Neural cell (in vitro differentiated cells): ENCODE results near the gene SOX12. TPM values are rescaled to one million over a fixed set of nuclear protein-coding genes. Genes with fewer than 3 reads are reported as not detected.

Experiments
- H2AFZ ChIP-seq: fragments of 200-600, 300-800 bp; sonication (generic), shearing (Covaris generic); 2 replicates; pipeline ENCODE4 v1.6.0; 2014; ENCODE audit warnings: low read depth, mild to moderate bottlenecking, antibody characterized with exemption, low read length, moderate library complexity
- H3F3A ChIP-seq: fragments of 200-600 bp; shearing (Covaris generic); 2 replicates; pipeline ENCODE4 v1.6.1; 2016; ENCODE audit warnings: mild to moderate bottlenecking, moderate library complexity, mixed read lengths, antibody characterized with exemption, low read length; ENCODE audit not compliant: insufficient read depth, poor library complexity, severe bottlenecking
- H3K27ac ChIP-seq: fragments of 200-600, 300-800 bp; sonication (generic), shearing (Covaris generic); 2 replicates; pipeline ENCODE4 v1.5.1; 2014; ENCODE audit warnings: mild to moderate bottlenecking, low read length, moderate library complexity
- H3K27me3 ChIP-seq: fragments of 300-800, 200-600 bp; sonication (generic), shearing (Covaris generic); 2 replicates; pipeline ENCODE4 v1.6.0; 2014; ENCODE audit warnings: mild to moderate bottlenecking, low read depth, low read length, moderate library complexity; ENCODE audit not compliant: insufficient read depth
- H3K36me3 ChIP-seq: fragments of 300-800, 200-600 bp; sonication (generic), shearing (Covaris generic); 2 replicates; pipeline ENCODE4 v1.5.1; 2014; ENCODE audit warnings: mild to moderate bottlenecking, antibody characterized with exemption, low read length, moderate library complexity; ENCODE audit not compliant: insufficient read depth
- H3K4me2 ChIP-seq: fragments of 300-800, 200-600 bp; sonication (generic), shearing (Covaris generic); 2 replicates; pipeline ENCODE4 v1.6.0; 2014; ENCODE audit warnings: mild to moderate bottlenecking, low read length
- H3K4me3 ChIP-seq: fragments of 300-800, 200-600 bp; sonication (generic), shearing (Covaris generic); 2 replicates; pipeline ENCODE4 v1.5.1; 2014; ENCODE audit warnings: mild to moderate bottlenecking, low read length, moderate library complexity
- H3K79me2 ChIP-seq: fragments of 200-600 bp; shearing (Covaris generic); replicated peaks from 2 replicates; pipeline ENCODE4 v1.6.0; 2014; ENCODE audit warnings: mild to moderate bottlenecking, low read length, moderate library complexity; ENCODE audit not compliant: insufficient read depth
- H3K9ac ChIP-seq: fragments of 300-800, 200-600 bp; sonication (generic), shearing (Covaris generic); 2 replicates; pipeline ENCODE4 v1.6.1; 2016; ENCODE audit warnings: mild to moderate bottlenecking, low read length, mixed read lengths
- H3K9me2 ChIP-seq: fragments of 200-600 bp; shearing (Covaris generic); 2 replicates; pipeline ENCODE4 v1.6.1; 2016; ENCODE audit warnings: mild to moderate bottlenecking, low read length, mixed read lengths; ENCODE audit not compliant: insufficient read depth
- H3K9me3 ChIP-seq: fragments of 200-600, 300-800 bp; sonication (generic), shearing (Covaris generic); 2 replicates; pipeline ENCODE4 v1.6.1; 2016; ENCODE audit warnings: mild to moderate bottlenecking, mixed run types, low read length, moderate library complexity, mixed read lengths
- H4K20me1 ChIP-seq: fragments of 200-600 bp; shearing (Covaris generic); 2 replicates; pipeline ENCODE4 v1.6.1; 2016; ENCODE audit warnings: mild to moderate bottlenecking, mixed run types; ENCODE audit not compliant: insufficient read depth
- CTCF ChIP-seq: fragments of 450-650 bp; IDR thresholded peaks from 2 replicates; pipeline ENCODE4 v1.5.1; 2014; ENCODE audit warnings: antibody characterized with exemption, mild to moderate bottlenecking, moderate library complexity; ENCODE audit not compliant: poor library complexity, severe bottlenecking
- EP300 ChIP-seq: fragments of 450-650 bp; conservative IDR thresholded peaks from 2 replicates; pipeline ENCODE4 v1.6.1; 2014; ENCODE audit warnings: antibody characterized with exemption, mild to moderate bottlenecking, moderate library complexity; ENCODE audit not compliant: poor library complexity, severe bottlenecking
- EZH2 ChIP-seq: fragments of 200-600, 300-800 bp; shearing (Covaris generic), sonication (generic); IDR thresholded peaks from 2 replicates; pipeline ENCODE4 v1.6.1; 2014; ENCODE audit warnings: antibody characterized with exemption, low read length, borderline replicate concordance, mild to moderate bottlenecking; ENCODE audit not compliant: insufficient read depth, poor library complexity, severe bottlenecking
- MXI1 ChIP-seq: fragments of 450-650 bp; conservative IDR thresholded peaks from 2 replicates; pipeline ENCODE4 v1.6.1; 2014; ENCODE audit warnings: antibody characterized with exemption, mild to moderate bottlenecking; ENCODE audit not compliant: poor library complexity, severe bottlenecking
- POLR2AphosphoS5 ChIP-seq: IDR thresholded peaks from 2 replicates; pipeline ENCODE4 v1.6.1; 2012
- RAD21 ChIP-seq: fragments of 450-650 bp; conservative IDR thresholded peaks from 2 replicates; pipeline ENCODE4 v1.6.1; 2014; ENCODE audit warnings: antibody characterized with exemption, mild to moderate bottlenecking, moderate library complexity
- REST ChIP-seq: IDR thresholded peaks from 2 replicates; pipeline ENCODE4 v1.6.1; 2012; ENCODE audit warnings: borderline replicate concordance
- SMC3 ChIP-seq: fragments of 450-650 bp; conservative IDR thresholded peaks from 2 replicates; pipeline ENCODE4 v1.6.1; 2014; ENCODE audit warnings: antibody characterized with exemption, mild to moderate bottlenecking, moderate library complexity; ENCODE audit not compliant: poor library complexity
- TAF1 ChIP-seq: IDR thresholded peaks from 2 replicates; pipeline ENCODE4 v1.6.1; 2012; ENCODE audit warnings: low read depth
- polyA minus RNA-seq: library from RNA; depleted of rRNA, polyadenylated mRNA; stranded (reverse); fragments of >200 nt; gene quantifications from 2 replicates; pipeline ENCODE4 v1.2.3, GENCODE V29; 2014
- polyA plus RNA-seq: library from polyadenylated mRNA; depleted of rRNA; stranded (reverse); fragments of >200 nt; gene quantifications from 2 replicates; pipeline ENCODE4 v1.2.3, GENCODE V29; 2014

Gene SOX12
- polyA plus RNA-seq, result 6.8 and 9.6 TPM in 2 replicates
- polyA minus RNA-seq, result 12.5 and 13.4 TPM in 2 replicates

GRCh38 chr20:325045-325888, at the start of gene SOX12:
Gene SOX12, plus strand, starts transcription at chr20:325552. Its CDS starts 373 bp downstream, at chr20:325925.
- peak within 1 kb of the TSS; percentile 98 for H3K4me2 ChIP-seq
- peak within 1 kb of the TSS; percentile 94 for H3K9ac ChIP-seq
- peaks cover 17% of the 10 kb centered on the region for H3K79me2 ChIP-seq
- H3K9me2 ChIP-seq, result no peaks in the 10 kb centered on the region
- H2AFZ ChIP-seq, result peak within 1 kb of the TSS; percentile 41
- H3F3A ChIP-seq, result peaks cover 10% of the 10 kb centered on the region
- peaks cover 16% of the 10 kb centered on the region for H4K20me1 ChIP-seq
- TF ChIP-seq REST (no peak), RAD21 (no peak), CTCF (no peak), EP300 (peak; percentile 88), TAF1 (peak; percentile 46), MXI1 (no peak), EZH2 (no peak), SMC3 (peak; percentile 13), POLR2AphosphoS5 (peak; percentile 75)
- H3K36me3 ChIP-seq, result no peaks in the 10 kb centered on the region
- peak within 1 kb of the TSS; percentile 98 for H3K4me3 ChIP-seq
- H3K27me3 ChIP-seq, result no peaks in the 10 kb centered on the region
- peak within 1 kb of the TSS; percentile 91 for H3K27ac ChIP-seq
- no peaks in the 10 kb centered on the region for H3K9me3 ChIP-seq

GRCh38 chr20:275791-276190, 49.6 kb upstream of the SOX12 start:
- H3F3A ChIP-seq, result no peaks in the 10 kb centered on the region
- H4K20me1 ChIP-seq, result no peaks in the 10 kb centered on the region
- H3K4me2 ChIP-seq, result no peak overlapping the region
- H3K9me2 ChIP-seq, result no peaks in the 10 kb centered on the region
- H3K4me3 ChIP-seq, result no peak overlapping the region
- no peaks in the 10 kb centered on the region for H3K27me3 ChIP-seq
- H2AFZ ChIP-seq, result no peak overlapping the region
- TF ChIP-seq EP300 (no peak), RAD21 (no peak), EZH2 (no peak), MXI1 (no peak), TAF1 (no peak)
- H3K27ac ChIP-seq, result no peak overlapping the region
- no peaks in the 10 kb centered on the region for H3K36me3 ChIP-seq
- no peaks in the 10 kb centered on the region for H3K9me3 ChIP-seq
- H3K79me2 ChIP-seq, result no peaks in the 10 kb centered on the region
- no peak overlapping the region for H3K9ac ChIP-seq
